SW 1271 (cell line): ENCODE results near the gene TMIGD2.

Experiments
- DNase-seq, 2 experiments: peaks; one replicate each; lab custom pipeline; 2025; lab: John Stamatoyannopoulos, UW

Gene TMIGD2

GRCh38 chr19:4326215-4326836, 24.1 kb upstream of the TMIGD2 start:
- DNase-seq: no peak

- no peak for DNase-seq
These were observed 22.0 kb upstream of the TMIGD2 start for GRCh38 chr19:4324228-4324627.

GRCh38 chr19:4323692-4324091, 21.5 kb upstream of the TMIGD2 start:
- no peak for DNase-seq

- DNase-seq: no peak
These were observed 20.9 kb upstream of the TMIGD2 start for GRCh38 chr19:4322942-4323665.

- no peak for DNase-seq
These were observed 18.2 kb upstream of the TMIGD2 start for GRCh38 chr19:4320419-4320818.

- no peak for DNase-seq
These were observed 17.0 kb upstream of the TMIGD2 start for GRCh38 chr19:4319067-4319718.

- DNase-seq: no peak
These were observed 16.3 kb upstream of the TMIGD2 start for GRCh38 chr19:4318460-4318859.

- DNase-seq: no peak
These were observed 14.8 kb upstream of the TMIGD2 start for GRCh38 chr19:4316956-4317355.

GRCh38 chr19:4313847-4314490, 11.8 kb upstream of the TMIGD2 start:
- DNase-seq: no peak

- no peak for DNase-seq
These were observed 8.3 kb upstream of the TMIGD2 start for GRCh38 chr19:4310247-4311121.

- no peak for DNase-seq
These were observed 3.5 kb upstream of the TMIGD2 start for GRCh38 chr19:4305659-4306058.

GRCh38 chr19:4305257-4305612, 3.0 kb upstream of the TMIGD2 start:
- DNase-seq: no peak

GRCh38 chr19:4304538-4305256, 2.5 kb upstream of the TMIGD2 start, which contains the start of gene FSD1:
TSS of gene FSD1 (plus strand) at chr19:4304598. CDS start at chr19:4304747, 149 bp downstream.
- peak in 1 of 2 experiments; percentile 65 for DNase-seq

- no peak for DNase-seq
These were observed 1.8 kb upstream of the TMIGD2 start for GRCh38 chr19:4303819-4304537.

GRCh38 chr19:4301590-4302242, 473 bp downstream of the TMIGD2 start:
- DNase-seq: no peak

GRCh38 chr19:4300589-4300988, 1.6 kb downstream of the TMIGD2 start:
- no peak for DNase-seq

- no peak for DNase-seq
These were observed 3.2 kb downstream of the TMIGD2 start for GRCh38 chr19:4298810-4299550.

- no peak for DNase-seq
These were observed 4.0 kb downstream of the TMIGD2 start for GRCh38 chr19:4297901-4298809.
